Pancreas (tissue), 10 donors: ENCODE measurements around the gene NCKIPSD. TPM values are rescaled to one million over a fixed set of nuclear protein-coding genes. Genes with fewer than 3 reads are reported as not detected.

ENCODE experiments used
- ATAC-seq, 4 donors: fragments of 200-7000 bp; cut with Tn5 transposase; one replicate each; pipeline versions ENCODE4 v1.8.0 to v1.9.1; 2020; ENCODE audit warnings: mild to moderate bottlenecking in 4 of 4, moderate library complexity in 4 of 4
- DNase-seq, 6 donors: peaks; one replicate each; pipeline ENCODE4 v3.0.0-alpha.2; 2020
- FAIRE-seq: peaks from 2 replicates; lab custom pipeline; 2012; peaks lifted over from hg19 to GRCh38; lab: Jason Lieb, UNC
- H3K27ac ChIP-seq, 4 donors: fragments of 200-600 bp; sonication (generic); 1 replicate in 3 of 4; 2 replicates in 1 of 4; pipeline versions ENCODE4 v1.5.0 to v1.8.0; 2020
- H3K27me3 ChIP-seq, 4 donors: fragments of 200-600 bp; one replicate each; pipeline ENCODE4 v1.8.0; 2021
- H3K36me3 ChIP-seq, 3 donors: fragments of 200-600 bp; sonication (generic) in 1 of 3; one replicate each; pipeline versions ENCODE4 v1.5.0 to v1.8.0; 2020 to 2021
- H3K4me1 ChIP-seq, 3 donors: fragments of 200-600 bp; one replicate each; pipeline ENCODE4 v1.8.0; 2021
- H3K4me3 ChIP-seq, 4 donors: fragments of 200-600 bp; sonication (generic) in 2 of 4; one replicate each; pipeline versions ENCODE4 v1.5.0 to v1.8.0; 2020 to 2021
- H3K9me3 ChIP-seq, 4 donors: fragments of 200-600 bp; one replicate each; pipeline ENCODE4 v1.8.0; 2021
- CTCF ChIP-seq, 4 donors: fragments of 200-600 bp; sonication (generic) in 3 of 4; IDR thresholded peaks; one replicate each; pipeline versions ENCODE4 v1.5.0 to v1.8.0; 2021; ENCODE audit warnings: antibody characterized with exemption in 4 of 4
- whole genome bisulfite sequencing, 2 donors: extraction: QIAGEN DNeasy Blood & Tissue Kit; methylation state at CpG; one replicate each; pipeline ENCODE4 v1.1.7; 2013; 5-methylcytosine and 5-hydroxymethylcytosine counted together
- intact Hi-C, 3 donors: fragments of 100-400 bp; cut with DNase I; formaldehyde crosslinking; loops; one replicate each; pipeline versions ENCODE4 v1.11.1 to v1.14.2; 2022
- polyA plus RNA-seq, 2 donors: library from polyadenylated mRNA; stranded (reverse); fragments of 200-250 nt; gene quantifications; one replicate each; pipeline ENCODE4 v1.2.3, GENCODE V29; 2013
- total RNA-seq, 6 donors: library from RNA; stranded (reverse); fragmentation: NEBNext Ultra II Directional in 4 of 6; extraction: Animal tissue kit (Norgen Biotek cat#: 25700) in 4 of 6; gene quantifications; one replicate each; pipeline versions ENCODE4 v1.2.1 to v1.2.4, GENCODE V29; 2021 to 2023
- donor health status: healthy with polysubstance abuse.
- donor health status: DM: no; HTN: no; CAD: no; lungs with moderate emphysema.
- donor health status: DM: no; HTN: no; CAD: no.
- donor health status: control.
- donor health status: control.
- donor health status: Bipolar disorder and iron deficiency.
- donor health status: DM: yes; HTN: yes; CAD: no.
- donor health status: DM: no; HTN: no; CAD: no.
- donor health status: DM: no; HTN: no; CAD: no.
- donor health status: DM: yes; HTN: yes; CAD: no.

The NCKIPSD gene
- total and polyA plus RNA-seq, 8 donors = 5.4 to 17.0 (median 7.5) TPM

GRCh38 chr3:48664313-48664644, 21.4 kb downstream of the NCKIPSD start:
- DNase-seq (no peak), ATAC-seq (no peak), FAIRE-seq (no peak)
- Histone ChIP-seq H3K27me3 (peaks cover 0 to 4% (median 2%) of the 10 kb centered on the region in 4 donors), H3K4me1 (peaks cover 0 to 6% (median 0%) of the 10 kb centered on the region in 3 donors), H3K9me3 (no peaks in the 10 kb centered on the region), H3K4me3 (no peak overlapping the region), H3K27ac (no peak overlapping the region), H3K36me3 (no peaks in the 10 kb centered on the region)
- 52 to 56% methylated on average over 11 of the region's 11 CpGs for WGBS, 2 donors
- TF ChIP-seq CTCF (IDR thresholded peaks at IDR 0.05) = no peak
- intact Hi-C loops = no loop called here

GRCh38 chr3:48663489-48664312, 22.0 kb downstream of the NCKIPSD start:
- DNase-seq (peak; percentile 75 to 89 (median 82)), ATAC-seq (peak; percentile 69 to 88 (median 82)), FAIRE-seq (no peak)
- Histone ChIP-seq H3K4me1 (peaks cover 0 to 6% (median 0%) of the 10 kb centered on the region in 3 donors), H3K9me3 (no peaks in the 10 kb centered on the region), H3K4me3 (peak overlapping the region; percentile 8 to 49 (median 21)), H3K27me3 (peaks cover 0 to 4% (median 2%) of the 10 kb centered on the region in 4 donors), H3K36me3 (no peaks in the 10 kb centered on the region), H3K27ac (peak overlapping the region in 1 of 4 donors; percentile 46)
- intact Hi-C loops = no loop called here
- peak in 3 of 4 donors; percentile 14 to 33 (median 31) for TF ChIP-seq CTCF (IDR thresholded peaks at IDR 0.05)
- 2 to 3% methylated on average over 63 to 66 of the region's 66 CpGs for WGBS, 2 donors

- peak; percentile 16 to 66 (median 50) for ATAC-seq
- no peak for FAIRE-seq
- H3K27ac ChIP-seq = peak within 1 kb of the TSS in 1 of 4 donors; percentile 46
Measured at GRCh38 chr3:48662753-48663488, 22.8 kb downstream of the NCKIPSD start, which contains the start of gene CELSR3. CELSR3 (minus strand) TSS chr3:48662886; CDS start chr3:48662634, 252 bp downstream.

GRCh38 chr3:48662145-48662752, 23.5 kb downstream of the NCKIPSD start:
- H3K36me3 ChIP-seq = no peaks in the 10 kb centered on the region
- WGBS, 2 donors = 3 to 6% methylated on average over 22 to 45 of the region's 46 CpGs
- H3K27ac ChIP-seq = no peak overlapping the region
- TF ChIP-seq CTCF (IDR thresholded peaks at IDR 0.05) = no peak
- no peaks in the 10 kb centered on the region for H3K9me3 ChIP-seq
- FAIRE-seq (no peak), ATAC-seq (no peak), DNase-seq (peak in 1 of 6 donors; percentile 76)
- H3K27me3 ChIP-seq = peaks cover 0 to 4% (median 2%) of the 10 kb centered on the region in 4 donors
- H3K4me1 ChIP-seq = peaks cover 0 to 6% (median 0%) of the 10 kb centered on the region in 3 donors
- no peak overlapping the region for H3K4me3 ChIP-seq
- intact Hi-C loops = no loop called here

More at GRCh38 chr3:48662753-48663488, 22.8 kb downstream of the NCKIPSD start, which contains the start of gene CELSR3:
- Histone ChIP-seq H3K9me3 (no peaks in the 10 kb centered on the region), H3K4me3 (peak within 1 kb of the TSS; percentile 8 to 50 (median 27)), H3K4me1 (peaks cover 0 to 6% (median 0%) of the 10 kb centered on the region in 3 donors), H3K27me3 (peaks cover 0 to 4% (median 2%) of the 10 kb centered on the region in 4 donors), H3K36me3 (no peaks in the 10 kb centered on the region)
- no peak for TF ChIP-seq CTCF (IDR thresholded peaks at IDR 0.05)
- WGBS, 2 donors = 2 to 3% methylated on average over 43 to 52 of the region's 52 CpGs
- intact Hi-C loops = no loop called here
- DNase-seq = peak in 2 of 6 donors; percentile 42 to 74
